K562 (cell line): ENCODE measurements around the gene GUK1. TPM values are rescaled to one million over a fixed set of nuclear protein-coding genes. Genes with fewer than 3 reads are reported as not detected.
A peak's percentile ranks its signal among the peaks of the same experiment; 100 is the strongest.

Experiments
- BDP1 ChIP-seq: IDR thresholded peaks from 3 replicates; pipeline ENCODE4 v1.6.1; 2011; ENCODE audit not compliant: insufficient read length, insufficient read depth
- CHD2 ChIP-seq: IDR thresholded peaks from 2 replicates; pipeline ENCODE4 v1.6.1; 2011; ENCODE audit warnings: low read depth, low read length
- COPS2 ChIP-seq: fragments of 450-650 bp; conservative IDR thresholded peaks from 2 replicates; pipeline ENCODE4 v1.6.1; 2016; ENCODE audit warnings: mild to moderate bottlenecking, moderate library complexity
- CREBBP ChIP-seq: IDR thresholded peaks from one replicate; pipeline ENCODE4 v1.6.1; 2012; ENCODE audit warnings: low read depth, mild to moderate bottlenecking, control low read depth, inconsistent platforms, low read length
- FOXA3 ChIP-seq, 2 experiments: fragments of 450-650 bp in 1 of 2; sonication (generic) in 1 of 2; formaldehyde crosslinking; IDR thresholded peaks in 1 of 2; conservative IDR thresholded peaks in 1 of 2; 2 replicates each; pipeline versions ENCODE4 v1.4.0 to v1.8.0; 2020 to 2022; ENCODE audit warnings: mild to moderate bottlenecking in 2 of 2, missing genetic modification reagents in 1 of 2
- HCFC1 ChIP-seq: IDR thresholded peaks from 2 replicates; pipeline ENCODE4 v1.6.1; 2012; ENCODE audit warnings: low read depth, low read length, improper control_type of control experiment
- HMGXB4 ChIP-seq: sonication (generic); formaldehyde crosslinking; IDR thresholded peaks from 2 replicates; pipeline ENCODE4 v1.8.1; 2023; ENCODE audit warnings: mild to moderate bottlenecking, missing genetic modification reagents
- HNRNPUL1 ChIP-seq: fragments of 200-400 bp; formaldehyde crosslinking; IDR thresholded peaks from 2 replicates; pipeline ENCODE4 v1.6.1; 2017; ENCODE audit warnings: low read length
- KLF10 ChIP-seq: fragments of 250-450 bp; sonication (Bioruptor Pico); IDR thresholded peaks from 2 replicates; pipeline ENCODE4 v1.6.1; 2021; ENCODE audit warnings: matching md5 sums
- MAFK ChIP-seq: IDR thresholded peaks from 2 replicates; pipeline ENCODE4 v1.6.1; 2011; ENCODE audit warnings: low read length, improper control_type of control experiment
- MED1 ChIP-seq: sonication (generic); formaldehyde crosslinking; IDR thresholded peaks from 2 replicates; pipeline ENCODE4 v1.8.1; 2023; ENCODE audit warnings: missing genetic modification reagents, borderline replicate concordance
- MIER1 ChIP-seq: fragments of 450-650 bp; IDR thresholded peaks from 2 replicates; pipeline ENCODE4 v1.6.1; 2016; ENCODE audit warnings: antibody characterized with exemption, mild to moderate bottlenecking, low read depth
- MTF1 ChIP-seq: fragments of 250-450 bp; sonication (Bioruptor Pico); IDR thresholded peaks from 2 replicates; pipeline ENCODE4 v1.9.0; 2021; ENCODE audit warnings: moderate library complexity, mild to moderate bottlenecking, inconsistent platforms, borderline replicate concordance
- NFIX ChIP-seq: fragments of 250-450 bp; sonication (Bioruptor Pico); IDR thresholded peaks from 2 replicates; pipeline ENCODE4 v1.4.0; 2020; ENCODE audit warnings: low read depth, mild to moderate bottlenecking, moderate library complexity
- NUFIP1 ChIP-seq: fragments of 450-650 bp; IDR thresholded peaks from 2 replicates; pipeline ENCODE4 v1.6.1; 2018; ENCODE audit not compliant: partially characterized antibody
- PHF21A ChIP-seq: fragments of 450-650 bp; IDR thresholded peaks from 2 replicates; pipeline ENCODE4 v1.6.1; 2017; ENCODE audit warnings: low read depth, borderline replicate concordance
- PTRF ChIP-seq: fragments of 450-650 bp; IDR thresholded peaks from 2 replicates; pipeline ENCODE4 v1.6.1; 2016; ENCODE audit warnings: mild to moderate bottlenecking, missing genetic modification characterization, missing compliant biosample characterization
- RBM39 ChIP-seq: fragments of 200-400 bp; formaldehyde crosslinking; optimal IDR thresholded peaks from 2 replicates; pipeline ENCODE3; 2018; ENCODE audit warnings: low read depth, low read length
- RFX5 ChIP-seq: IDR thresholded peaks from 2 replicates; pipeline ENCODE4 v1.6.1; 2011; ENCODE audit warnings: low read depth, mild to moderate bottlenecking, improper control_type of control experiment, low read length
- TAF15 ChIP-seq: fragments of 200-400 bp; formaldehyde crosslinking; IDR thresholded peaks from 2 replicates; pipeline ENCODE4 v1.6.1; 2017; ENCODE audit warnings: mild to moderate bottlenecking, low read depth, low read length, moderate library complexity
- TAF7 ChIP-seq: fragments of 450-650 bp; IDR thresholded peaks from 2 replicates; pipeline ENCODE4 v1.6.1; 2016; ENCODE audit warnings: missing genetic modification characterization, missing compliant biosample characterization
- WHSC1 ChIP-seq: IDR thresholded peaks from one replicate; pipeline ENCODE4 v1.6.1; 2012; ENCODE audit warnings: low read length, control low read depth, inconsistent platforms
- ZNF12 ChIP-seq: sonication (generic); formaldehyde crosslinking; IDR thresholded peaks from 2 replicates; pipeline ENCODE4 v1.4.0; 2020; ENCODE audit warnings: mild to moderate bottlenecking, missing genetic modification reagents
- ZNF274 ChIP-seq: IDR thresholded peaks from 2 replicates; pipeline ENCODE4 v1.6.1; 2011; ENCODE audit warnings: low read depth, mild to moderate bottlenecking, low read length, moderate library complexity, borderline replicate concordance
- ZNF583 ChIP-seq: fragments of 250-450 bp; sonication (Bioruptor Pico); IDR thresholded peaks from 2 replicates; pipeline ENCODE4 v1.4.0; 2020
- ZNF586 ChIP-seq: fragments of 450-650 bp; formaldehyde crosslinking; conservative IDR thresholded peaks from 2 replicates; pipeline ENCODE4 v1.4.0; 2020; ENCODE audit warnings: mild to moderate bottlenecking, moderate library complexity
- polyA plus RNA-seq, 8 experiments: library from polyadenylated mRNA; depleted of rRNA in 4 of 8; stranded (reverse) in 5 of 8; unstranded in 3 of 8; fragments of >200 nt; fragmentation: Nextera tagmentation in 2 of 8; fragmentation: Illumina TruSeq in 1 of 8; extraction: Ambion mirVana in 2 of 8; extraction: Trizol in 1 of 8; gene quantifications; 2 replicates each; pipeline versions ENCODE4 v1.2.1 to v1.2.3, GENCODE V29; 2011 to 2014; ENCODE audit warnings: inconsistent platforms in 1 of 8, missing spikeins in 1 of 8
- total RNA-seq, 7 experiments: library from RNA; depleted of rRNA in 6 of 7; stranded (reverse); fragments of >200 nt in 6 of 7; fragmentation: Illumina TruSeq in 2 of 7; extraction: Trizol in 2 of 7; gene quantifications; 2 replicates each; pipeline versions ENCODE4 v1.2.1 to v1.2.3, GENCODE V29; 2011 to 2021; ENCODE audit warnings: low replicate concordance in 1 of 7
- TF ChIP-seq, protein P1 (sequence below): fragments of 450-650 bp; IDR thresholded peaks from 2 replicates; pipeline ENCODE4 v1.6.1; 2016; ENCODE audit warnings: missing biosample characterization, missing genetic modification characterization

The GUK1 gene
- total and polyA plus RNA-seq, 9 of the 15 experiments (the other 6 are each of a cell fraction or from before 2014, with no cell fraction given), result 7.0 to 331 (median 132) TPM

- TF ChIP-seq COPS2 (no peak), MAFK (no peak), PTRF (no peak), FOXA3 (CRISPR knock-in tag; conservative IDR thresholded peaks at IDR 0.05 in 1 of 2, IDR thresholded peaks at IDR 0.05 in 1 of 2) (peak in 1 of 2 experiments; percentile 87; a peak in 2 of 4 replicates), CREBBP (no peak), PHF21A (no peak; the same call in 1 of the 2 replicates), MTF1 (CRISPR knock-in tag) (no peak), MIER1 (no peak), ZNF586 (no peak), WHSC1 (no peak), KLF10 (CRISPR knock-in tag) (no peak), HMGXB4 (peak; percentile 79; the same call in 1 of the 2 replicates), HNRNPUL1 (no peak), CHD2 (0 out of 2 replicates have a peak, but pooled peaks have one; percentile 3), TAF7 (tag) (0 out of 2 replicates have a peak, but pooled peaks have one; percentile 31), RFX5 (peak; percentile 17; the same call in 1 of the 2 replicates), TAF15 (no peak), RBM39 (no peak), ZNF274 (no peak), NUFIP1 (no peak), MED1 (no peak), ZNF583 (CRISPR knock-in tag) (no peak), NFIX (CRISPR knock-in tag) (no peak), BDP1 (no peak), HCFC1 (peak; percentile 90), ZNF12 (no peak)
- TF ChIP-seq, protein P1, sequence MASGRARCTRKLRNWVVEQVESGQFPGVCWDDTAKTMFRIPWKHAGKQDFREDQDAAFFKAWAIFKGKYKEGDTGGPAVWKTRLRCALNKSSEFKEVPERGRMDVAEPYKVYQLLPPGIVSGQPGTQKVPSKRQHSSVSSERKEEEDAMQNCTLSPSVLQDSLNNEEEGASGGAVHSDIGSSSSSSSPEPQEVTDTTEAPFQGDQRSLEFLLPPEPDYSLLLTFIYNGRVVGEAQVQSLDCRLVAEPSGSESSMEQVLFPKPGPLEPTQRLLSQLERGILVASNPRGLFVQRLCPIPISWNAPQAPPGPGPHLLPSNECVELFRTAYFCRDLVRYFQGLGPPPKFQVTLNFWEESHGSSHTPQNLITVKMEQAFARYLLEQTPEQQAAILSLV (tag), result no peak
These were observed 37.1 kb upstream of the GUK1 start, which contains the start of gene C1orf35 (continued) for GRCh38 chr1:228102791-228103620.
